Bronchial epithelial cell (primary cell): ENCODE data around the gene SWAP70. TPM values are rescaled to one million over a fixed set of nuclear protein-coding genes. Genes with fewer than 3 reads are reported as not detected.
"Not testable (repeated sequence)": the region's sequence is repeated elsewhere in the genome, so short reads cannot be mapped to it uniquely, and the experiment has no call there.

Experiments used
- DNase-seq: peaks from one replicate; pipeline ENCODE4 v3.0.0-alpha.2; 2010; ENCODE audit warnings: low read depth
- FAIRE-seq: peaks from 2 replicates; lab custom pipeline; 2011; peaks lifted over from hg19 to GRCh38; lab: Jason Lieb, UNC
- H3K27me3 ChIP-seq: 2 replicates; pipeline ENCODE4 v1.5.1; 2011; ENCODE audit warnings: low read length; ENCODE audit not compliant: control insufficient read depth, insufficient read depth
- H3K36me3 ChIP-seq: 2 replicates; pipeline ENCODE4 v1.5.1; 2011; ENCODE audit warnings: low read length; ENCODE audit not compliant: control insufficient read depth, insufficient read depth
- H3K4me3 ChIP-seq: 2 replicates; pipeline ENCODE4 v1.5.1; 2011; ENCODE audit warnings: mild to moderate bottlenecking, low read depth, low read length, control low read depth
- CTCF ChIP-seq: IDR thresholded peaks from 2 replicates; pipeline ENCODE4 v1.5.1; 2011; ENCODE audit warnings: mild to moderate bottlenecking, moderate library complexity, low read length, control low read depth, inconsistent platforms; ENCODE audit not compliant: insufficient read depth, severe bottlenecking
- total RNA-seq: library from RNA; depleted of rRNA; stranded (reverse); fragments of >200 nt; gene quantifications from 2 replicates; pipeline ENCODE4 v1.2.1, GENCODE V29; 2014

The SWAP70 gene
- total RNA-seq, 1 donor from 2014 or later, result 26.3 TPM

DNA sequence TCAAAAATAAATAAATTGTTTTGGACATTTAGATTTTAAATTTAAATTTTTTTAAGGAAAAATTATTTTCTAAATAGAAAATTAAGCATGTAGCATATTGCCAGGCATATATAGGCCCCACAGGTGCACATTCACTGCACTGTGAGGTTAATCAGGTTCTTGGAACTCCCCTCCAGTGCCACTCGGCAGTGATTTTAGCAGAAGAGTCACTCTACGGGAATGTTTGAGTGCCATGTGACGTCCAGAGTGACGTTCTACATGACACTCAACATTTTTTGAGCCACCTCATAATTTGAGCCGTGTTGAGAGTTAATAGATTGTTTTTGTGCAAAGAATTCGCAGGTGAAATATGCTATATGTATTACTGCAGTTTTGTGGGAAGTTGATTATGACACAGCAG is 77.4 kb downstream of the SWAP70 start:
- H3K36me3 ChIP-seq, result peaks cover 3% of the 10 kb centered on the region
- FAIRE-seq, result no peak

DNA sequence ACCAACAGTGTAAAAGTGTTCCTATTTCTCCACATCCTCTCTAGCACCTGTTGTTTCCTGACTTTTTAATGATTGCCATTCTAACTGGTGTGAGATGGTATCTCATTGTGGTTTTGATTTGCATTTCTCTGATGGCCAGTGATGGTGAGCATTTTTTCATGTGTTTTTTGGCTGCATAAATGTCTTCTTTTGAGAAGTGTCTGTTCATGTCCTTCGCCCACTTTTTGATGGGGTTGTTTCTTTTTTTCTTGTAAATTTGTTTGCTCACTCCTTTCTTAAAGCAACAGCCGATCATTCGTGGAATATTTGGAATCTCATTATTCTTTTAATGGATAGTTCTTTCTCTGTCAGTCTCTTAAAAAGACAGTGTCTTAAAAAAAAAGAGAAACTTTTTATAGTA is 79.6 kb downstream of the SWAP70 start:
- not testable (repeated sequence) for FAIRE-seq, H3K36me3 ChIP-seq, H3K4me3 ChIP-seq, H3K27me3 ChIP-seq, DNase-seq

More for the DNA sequence above, 77.4 kb downstream of the SWAP70 start:
- Histone ChIP-seq H3K4me3 (no peak overlapping the region), H3K27me3 (no peaks in the 10 kb centered on the region)
- TF ChIP-seq CTCF, result no peak
- DNase-seq, result no peak

DNA sequence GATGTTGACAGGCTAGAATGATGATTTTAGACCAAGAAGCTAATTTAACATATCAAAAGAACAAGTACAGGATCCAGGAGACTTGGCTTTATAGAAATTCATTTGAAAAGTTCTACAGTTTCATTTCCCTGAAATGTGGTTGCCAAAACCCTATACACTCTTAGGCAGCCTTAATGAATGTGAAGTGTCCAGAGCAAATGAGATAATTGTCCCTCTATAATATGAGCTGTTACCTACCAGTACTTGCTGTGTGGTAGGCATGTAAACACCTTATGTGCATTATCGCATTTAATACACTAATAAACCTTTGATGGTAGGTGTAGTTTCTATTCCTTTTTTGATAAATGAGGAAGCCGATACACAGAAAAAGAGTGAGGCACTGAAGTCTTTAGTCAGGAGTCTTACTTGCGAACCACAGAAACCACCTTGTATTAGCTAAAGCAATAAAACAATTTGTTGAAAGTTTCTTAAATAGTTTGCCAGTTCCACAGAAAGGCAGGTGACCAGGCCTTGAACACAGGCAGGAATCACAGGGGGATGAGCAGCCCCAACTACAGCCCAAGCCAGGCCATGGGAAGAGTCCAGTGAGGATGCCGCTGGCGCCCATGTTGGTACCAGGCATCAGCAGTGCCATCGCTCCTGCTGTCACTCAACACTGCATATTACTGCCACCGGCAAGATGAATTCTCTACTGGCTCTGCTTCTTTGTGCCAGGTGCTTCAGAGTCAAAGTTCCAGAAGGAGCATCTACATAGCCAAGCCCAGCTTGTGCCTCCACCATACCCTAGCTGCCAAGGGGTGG is 81.7 kb downstream of the SWAP70 start:
- no peak for FAIRE-seq
- H3K27me3 ChIP-seq, result no peaks in the 10 kb centered on the region
- TF ChIP-seq CTCF, result no peak
- DNase-seq, result no peak
- H3K4me3 ChIP-seq, result no peak overlapping the region
- peaks cover 2% of the 10 kb centered on the region for H3K36me3 ChIP-seq

DNA sequence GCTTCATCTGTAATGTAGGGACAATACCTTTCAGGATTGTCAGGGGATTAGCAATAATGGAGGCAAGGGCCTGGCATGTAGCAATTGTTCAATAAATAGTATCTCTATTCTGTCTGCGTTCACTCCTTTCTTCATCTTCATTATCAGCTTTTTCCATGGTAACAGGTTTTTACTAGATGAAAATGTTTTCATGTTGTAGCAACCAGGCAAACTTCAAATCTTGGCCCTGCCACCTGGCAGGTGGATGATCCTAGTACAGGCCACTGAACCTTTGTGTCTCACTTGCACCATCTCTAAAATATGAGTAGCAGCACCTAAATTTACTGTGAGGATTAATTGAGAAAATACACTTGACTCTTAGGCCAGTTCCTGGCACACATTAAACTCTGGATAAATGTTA is 83.4 kb downstream of the SWAP70 start:
- DNase-seq, result no peak
- Histone ChIP-seq H3K27me3 (no peaks in the 10 kb centered on the region), H3K4me3 (no peak overlapping the region), H3K36me3 (peaks cover 2% of the 10 kb centered on the region)
- no peak for TF ChIP-seq CTCF
- FAIRE-seq, result no peak

- Histone ChIP-seq H3K4me3 (no peak overlapping the region), H3K27me3 (no peaks in the 10 kb centered on the region), H3K36me3 (no peaks in the 10 kb centered on the region)
- DNase-seq (no peak), FAIRE-seq (no peak)
- no peak for TF ChIP-seq CTCF
Measured at GRCh38 chr11:9747828-9748227, 84.0 kb downstream of the SWAP70 start.

DNA sequence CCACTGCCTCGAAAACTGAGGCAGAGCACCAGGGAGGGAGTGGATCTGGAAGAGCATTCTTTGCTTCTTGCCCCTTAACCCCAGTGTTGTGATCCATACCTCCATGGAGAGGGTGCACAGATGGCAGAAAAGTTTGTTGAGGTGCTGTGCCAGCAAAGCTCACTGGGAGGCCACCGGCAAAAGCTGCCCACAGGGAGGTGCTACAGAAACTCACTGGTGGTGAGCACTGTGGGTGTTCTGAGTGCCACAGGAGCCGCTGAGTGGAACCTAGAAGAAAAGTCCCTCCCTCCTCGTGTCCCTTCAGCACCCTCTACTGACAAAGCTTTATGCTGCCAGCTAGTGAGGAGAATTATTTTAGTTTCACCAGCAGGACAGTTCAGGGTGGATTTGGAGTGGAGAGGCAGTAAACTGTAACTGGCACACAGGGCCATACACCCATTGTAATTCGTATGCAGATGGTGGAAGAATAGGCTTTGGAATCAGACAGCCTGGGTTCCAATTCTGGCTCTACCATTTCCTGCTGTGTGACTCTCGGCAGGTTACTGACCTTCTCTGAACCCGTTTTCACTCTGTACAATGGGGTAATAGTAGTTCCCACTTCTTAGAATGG is 84.6 kb downstream of the SWAP70 start:
- no peaks in the 10 kb centered on the region for H3K27me3 ChIP-seq
- FAIRE-seq (peak; percentile 66), DNase-seq (peak; percentile 65)
- peak; percentile 77 for TF ChIP-seq CTCF
- H3K36me3 ChIP-seq, result no peaks in the 10 kb centered on the region
- H3K4me3 ChIP-seq, result no peak overlapping the region
